CD14-positive monocyte (primary cell): ENCODE measurements around the gene MAOA. TPM values are rescaled to one million over a fixed set of nuclear protein-coding genes. Genes with fewer than 3 reads are reported as not detected.

Experiments
- DNase-seq, 3 donors: peaks; one replicate each; pipeline ENCODE4 v3.0.0-alpha.2; 2011 to 2022
- H2AFZ ChIP-seq: 2 replicates; pipeline ENCODE4 v1.6.0; 2012; ENCODE audit warnings: mild to moderate bottlenecking, low read depth, low read length, inconsistent platforms; ENCODE audit not compliant: insufficient read depth, poor library complexity, severe bottlenecking
- H3K27ac ChIP-seq, 2 donors: 1 replicate in 1 of 2; 2 replicates in 1 of 2; pipeline ENCODE4 v1.5.1; 2012 to 2013; ENCODE audit warnings: low read length in 2 of 2, control low read depth in 1 of 2, inconsistent platforms in 1 of 2, low read depth in 1 of 2, mild to moderate bottlenecking in 1 of 2
- H3K27me3 ChIP-seq, 2 donors: one replicate each; pipeline versions ENCODE4 v1.6.0 to v1.6.1; 2011 to 2013; ENCODE audit warnings: low read length in 2 of 2; ENCODE audit not compliant: control insufficient read depth in 2 of 2, insufficient read depth in 2 of 2
- H3K36me3 ChIP-seq, 2 donors: replicated peaks in 1 of 2; 1 replicate in 1 of 2; 2 replicates in 1 of 2; pipeline versions ENCODE4 v1.5.1 to v1.6.1; 2012 to 2013; ENCODE audit warnings: low read length in 2 of 2, control low read depth in 1 of 2, inconsistent platforms in 1 of 2, mild to moderate bottlenecking in 1 of 2; ENCODE audit not compliant: insufficient read depth in 2 of 2, control insufficient read depth in 1 of 2
- H3K4me1 ChIP-seq, 2 donors: 1 replicate in 1 of 2; 2 replicates in 1 of 2; pipeline versions ENCODE4 v1.5.1 to v1.6.1; 2012 to 2013; ENCODE audit warnings: low read length in 2 of 2, control low read depth in 1 of 2, inconsistent platforms in 1 of 2, mild to moderate bottlenecking in 1 of 2, moderate library complexity in 1 of 2; ENCODE audit not compliant: insufficient read depth in 2 of 2, control insufficient read depth in 1 of 2
- H3K4me2 ChIP-seq: replicated peaks from 2 replicates; pipeline ENCODE3; 2012; ENCODE audit warnings: low read length, moderate library complexity, mild to moderate bottlenecking; ENCODE audit not compliant: poor library complexity, severe bottlenecking; ENCODE audit errors: extremely low read depth
- H3K4me3 ChIP-seq, 3 experiments: fragments of 200-600 bp in 1 of 3; sonication (generic) in 1 of 3; replicated peaks in 1 of 3; 1 replicate in 2 of 3; 2 replicates in 1 of 3; pipeline ENCODE4 v1.5.1; 2011 to 2013; ENCODE audit warnings: low read length in 3 of 3, mild to moderate bottlenecking in 3 of 3, control low read depth in 2 of 3, low read depth in 2 of 3, inconsistent platforms in 1 of 3, moderate library complexity in 1 of 3
- H3K79me2 ChIP-seq: 2 replicates; pipeline ENCODE4 v1.6.0; 2012; ENCODE audit warnings: mild to moderate bottlenecking, control low read depth, inconsistent platforms, low read length, moderate library complexity; ENCODE audit not compliant: insufficient read depth
- H3K9ac ChIP-seq: 2 replicates; pipeline ENCODE4 v1.6.0; 2017; ENCODE audit warnings: low read length, mild to moderate bottlenecking; ENCODE audit not compliant: insufficient read depth, poor library complexity, severe bottlenecking
- H3K9me3 ChIP-seq, 2 donors: replicated peaks in 1 of 2; 1 replicate in 1 of 2; 2 replicates in 1 of 2; pipeline versions ENCODE4 v1.5.1 to v1.6.1; 2012 to 2013; ENCODE audit warnings: low read length in 2 of 2, control low read depth in 1 of 2; ENCODE audit not compliant: control insufficient read depth in 1 of 2, insufficient read depth in 1 of 2
- H4K20me1 ChIP-seq: 2 replicates; pipeline ENCODE4 v1.6.0; 2012; ENCODE audit warnings: mild to moderate bottlenecking, low read length, control low read depth, moderate library complexity; ENCODE audit not compliant: insufficient read depth
- H3K27ac Mint-ChIP-seq, 7 donors: one replicate each; pipeline ENCODE4 v1.8.0; 2020; ENCODE audit warnings: mild to moderate bottlenecking in 7 of 7, mixed read lengths in 7 of 7, moderate library complexity in 6 of 7, inconsistent platforms in 2 of 7
- H3K27me3 Mint-ChIP-seq, 3 donors: one replicate each; pipeline ENCODE4 v1.8.0; 2021 to 2022; ENCODE audit warnings: low read depth in 3 of 3, mild to moderate bottlenecking in 3 of 3, mixed read lengths in 3 of 3, moderate library complexity in 3 of 3, inconsistent platforms in 1 of 3
- H3K36me3 Mint-ChIP-seq, 2 donors: one replicate each; pipeline ENCODE4 v1.8.0; 2020; ENCODE audit warnings: mixed read lengths in 2 of 2, inconsistent platforms in 1 of 2, mild to moderate bottlenecking in 1 of 2
- H3K4me1 Mint-ChIP-seq: one replicate; pipeline ENCODE4 v1.8.0; 2020; ENCODE audit warnings: mild to moderate bottlenecking, mixed read lengths
- H3K4me3 Mint-ChIP-seq, 2 donors: one replicate each; pipeline ENCODE4 v1.8.0; 2020; ENCODE audit warnings: mild to moderate bottlenecking in 2 of 2, mixed read lengths in 2 of 2, moderate library complexity in 1 of 2
- H3K9me3 Mint-ChIP-seq, 7 donors: one replicate each; pipeline ENCODE4 v1.8.0; 2020 to 2022; ENCODE audit warnings: mixed read lengths in 7 of 7, mild to moderate bottlenecking in 6 of 7, moderate library complexity in 6 of 7, inconsistent platforms in 2 of 7
- CTCF ChIP-seq: fragments of 200-600 bp; IDR thresholded peaks from one replicate; pipeline ENCODE4 v1.8.0; 2022; ENCODE audit warnings: antibody characterized with exemption, mild to moderate bottlenecking
- WGBS: methylation state at CpG from one replicate; pipeline ENCODE4 v1.1.5; 2013; ENCODE audit warnings: missing lambda C conversion rate; ENCODE audit not compliant: insufficient coverage; 5-methylcytosine and 5-hydroxymethylcytosine counted together
- intact Hi-C, 2 donors: fragments of 100-400 bp; cut with micrococcal nuclease; formaldehyde crosslinking; loops; one replicate each; pipeline versions ENCODE4 v1.15.0 to v1.15.1; 2023
- polyA plus RNA-seq, 3 donors: library from polyadenylated mRNA; depleted of rRNA in 1 of 3; unstranded in 2 of 3; stranded (reverse) in 1 of 3; fragments of 300-500 nt in 2 of 3; fragments of >200 nt in 1 of 3; fragmentation: Illumina TruSeq in 2 of 3; gene quantifications; 1 replicate in 2 of 3; 2 replicates in 1 of 3; pipeline ENCODE4 v1.2.3, GENCODE V29; 2012 to 2021

The MAOA gene
- polyA plus RNA-seq, 3 donors = 0.11 to 0.56 (median 0.15) TPM

- H3K4me3 ChIP-seq = no peak overlapping the region
- TF ChIP-seq CTCF = no peak
- WGBS = no CpG with 5 or more reads among the region's 1 CpG
- no peak overlapping the region for H3K4me2 ChIP-seq
- no peaks in the 10 kb centered on the region for H3K36me3 ChIP-seq
- Mint-ChIP-seq H3K4me1 (peaks cover 24% of the 10 kb centered on the region), H3K9me3 (peaks cover 0 to 5% (median 0%) of the 10 kb centered on the region in 7 donors), H3K27ac (no peak overlapping the region), H3K27me3 (peaks cover 0 to 2% (median 0%) of the 10 kb centered on the region in 3 donors), H3K36me3 (no peaks in the 10 kb centered on the region), H3K4me3 (no peak overlapping the region)
- no peaks in the 10 kb centered on the region for H4K20me1 ChIP-seq
- no peak overlapping the region for H2AFZ ChIP-seq
- H3K27ac ChIP-seq = no peak overlapping the region
- DNase-seq = no peak
- H3K9me3 ChIP-seq = no peaks in the 10 kb centered on the region
- H3K9ac ChIP-seq = no peak overlapping the region
- peaks cover 0 to 4% of the 10 kb centered on the region in 2 donors for H3K27me3 ChIP-seq
- intact Hi-C loops = no loop called here
- peaks cover 25 to 28% of the 10 kb centered on the region in 2 donors for H3K4me1 ChIP-seq
- H3K79me2 ChIP-seq = no peaks in the 10 kb centered on the region
Measured at GRCh38 chrX:43733699-43734098, 77.6 kb downstream of the MAOA start.

- intact Hi-C loops = no loop called here
- no peak overlapping the region for H2AFZ ChIP-seq
- H3K27me3 Mint-ChIP-seq = peaks cover 0 to 2% (median 0%) of the 10 kb centered on the region in 3 donors
- H3K9me3 Mint-ChIP-seq = peaks cover 0 to 5% (median 0%) of the 10 kb centered on the region in 7 donors
- no peak overlapping the region for H3K4me2 ChIP-seq
- H3K9ac ChIP-seq = no peak overlapping the region
- H4K20me1 ChIP-seq = no peaks in the 10 kb centered on the region
- peaks cover 20% of the 10 kb centered on the region for H3K4me1 Mint-ChIP-seq
- H3K4me3 ChIP-seq = no peak overlapping the region
- DNase-seq = no peak
- H3K79me2 ChIP-seq = no peaks in the 10 kb centered on the region
- no peaks in the 10 kb centered on the region for H3K9me3 ChIP-seq
- no peak overlapping the region for H3K4me3 Mint-ChIP-seq
- no peak overlapping the region for H3K27ac Mint-ChIP-seq
- no peaks in the 10 kb centered on the region for H3K36me3 ChIP-seq
- no peak for TF ChIP-seq CTCF
- WGBS = no CpG with 5 or more reads among the region's 1 CpG
- H3K27ac ChIP-seq = no peak overlapping the region
- H3K36me3 Mint-ChIP-seq = no peaks in the 10 kb centered on the region
- peaks cover 18 to 20% of the 10 kb centered on the region in 2 donors for H3K4me1 ChIP-seq
- peaks cover 0 to 4% of the 10 kb centered on the region in 2 donors for H3K27me3 ChIP-seq
Measured at GRCh38 chrX:43734444-43734843, 78.3 kb downstream of the MAOA start.
